CD4-positive, alpha-beta memory T cell (primary cell): ENCODE results near the gene LY6G5C. TPM values are rescaled to one million over a fixed set of nuclear protein-coding genes. Genes with fewer than 3 reads are reported as not detected.

ENCODE experiments used
- CTCF ChIA-PET: fragments of 350-600 bp; sonication (Branson Sonifier 250); formaldehyde crosslinking; loops from one replicate; lab custom pipeline; 2021; ENCODE audit warnings: inconsistent platforms; ENCODE audit not compliant: partially characterized antibody; lab: Charles Lee
- POLR2A ChIA-PET: fragments of 350-600 bp; sonication (Branson Sonifier 250); formaldehyde crosslinking; loops from one replicate; lab custom pipeline; 2021; ENCODE audit not compliant: partially characterized antibody; lab: Charles Lee
- DNase-seq, 5 donors: peaks; one replicate each; pipeline versions ENCODE4 v3.0.0 to v3.0.0-alpha.2; 2020 to 2022; ENCODE audit warnings: mixed read lengths in 1 of 5
- H3K27ac ChIP-seq: one replicate; pipeline ENCODE4 v1.7.0; 2013; ENCODE audit warnings: low read depth, low read length
- H3K27me3 ChIP-seq: 2 replicates; pipeline ENCODE4 v1.7.0; 2013; ENCODE audit warnings: mild to moderate bottlenecking, low read length, moderate library complexity; ENCODE audit not compliant: insufficient read depth
- H3K36me3 ChIP-seq: 2 replicates; pipeline ENCODE4 v1.7.0; 2013; ENCODE audit warnings: mild to moderate bottlenecking, low read length, moderate library complexity; ENCODE audit not compliant: insufficient read depth
- H3K4me1 ChIP-seq: 2 replicates; pipeline ENCODE4 v1.7.0; 2013; ENCODE audit warnings: mild to moderate bottlenecking, low read length, moderate library complexity; ENCODE audit not compliant: insufficient read depth
- H3K4me3 ChIP-seq, 2 donors: one replicate each; pipeline ENCODE4 v1.7.0; 2013; ENCODE audit warnings: low read length in 2 of 2, mild to moderate bottlenecking in 1 of 2
- H3K9me3 ChIP-seq, 2 donors: one replicate each; pipeline ENCODE4 v1.7.0; 2013; ENCODE audit warnings: low read length in 2 of 2, control low read depth in 1 of 2; ENCODE audit not compliant: control insufficient read depth in 1 of 2
- H3K27ac Mint-ChIP-seq, 7 donors: one replicate each; pipeline ENCODE4 v1.8.0; 2020 to 2021; ENCODE audit warnings: mixed read lengths in 7 of 7, mild to moderate bottlenecking in 6 of 7, inconsistent platforms in 3 of 7, moderate library complexity in 3 of 7
- H3K27me3 Mint-ChIP-seq, 2 donors: one replicate each; pipeline ENCODE4 v1.8.0; 2020 to 2021; ENCODE audit warnings: mixed read lengths in 2 of 2
- H3K36me3 Mint-ChIP-seq, 2 donors: one replicate each; pipeline ENCODE4 v1.8.0; 2020 to 2021; ENCODE audit warnings: mixed read lengths in 2 of 2, inconsistent platforms in 1 of 2, mild to moderate bottlenecking in 1 of 2
- H3K4me1 Mint-ChIP-seq, 4 donors: one replicate each; pipeline ENCODE4 v1.8.0; 2020 to 2021; ENCODE audit warnings: mixed read lengths in 4 of 4, mild to moderate bottlenecking in 1 of 4
- H3K4me3 Mint-ChIP-seq, 8 donors: one replicate each; pipeline ENCODE4 v1.8.0; 2020 to 2021; ENCODE audit warnings: mixed read lengths in 8 of 8, mild to moderate bottlenecking in 7 of 8, moderate library complexity in 6 of 8, inconsistent platforms in 3 of 8
- H3K9me3 Mint-ChIP-seq, 8 donors: one replicate each; pipeline ENCODE4 v1.8.0; 2020 to 2021; ENCODE audit warnings: mixed read lengths in 8 of 8, mild to moderate bottlenecking in 5 of 8, inconsistent platforms in 3 of 8, moderate library complexity in 1 of 8
- intact Hi-C: fragments of 100-400 bp; cut with micrococcal nuclease; formaldehyde crosslinking; loops from one replicate; pipeline ENCODE4 v1.15.1; 2023
- polyA plus RNA-seq, 2 donors: library from polyadenylated mRNA; unstranded; fragments of 300-500 nt; fragmentation: Illumina TruSeq; gene quantifications; one replicate each; pipeline ENCODE4 v1.2.3, GENCODE V29; 2021
- total RNA-seq, 2 experiments: library from RNA; stranded (reverse); gene quantifications; one replicate each; pipeline ENCODE4 v1.2.3, GENCODE V29; 2021

Gene LY6G5C
- total and polyA plus RNA-seq, 4 experiments from 2014 or later, result 4.4 to 11.8 (median 6.7) TPM

- Histone ChIP-seq H3K27me3 (no peaks in the 10 kb centered on the region), H3K36me3 (peaks cover 24% of the 10 kb centered on the region), H3K9me3 (no peaks in the 10 kb centered on the region), H3K4me3 (peak overlapping the region; percentile 94 to 96), H3K4me1 (peaks cover 69% of the 10 kb centered on the region), H3K27ac (peak overlapping the region; percentile 92)
- no peak for DNase-seq
- CTCF ChIA-PET, result interaction anchor here (1.0 to 4.6 kb wide), 4 partner anchors 10 to 88 kb away, joined by 3 to 28 read pairs (median 4); partner anchors contain the start of genes APOM, BAG6 and TNF
- peaks cover 45 to 90% (median 67%) of the 10 kb centered on the region in 4 donors for H3K4me1 Mint-ChIP-seq
- intact Hi-C loops, result loop anchor here (10.0 kb wide), 1 partner anchor 1541 kb away; the partner anchor contains the start of genes HSD17B8, RING1, RXRB and SLC39A7
- peak overlapping the region; percentile 44 to 100 (median 98) for H3K27ac Mint-ChIP-seq
- peaks cover 26 to 57% of the 10 kb centered on the region in 2 donors for H3K36me3 Mint-ChIP-seq
- POLR2A ChIA-PET, result interaction anchor here (0.7 to 8.6 kb wide), 11 partner anchors 10 to 172 kb away, joined by 3 to 269 read pairs (median 5); partner anchors contain the start of genes APOM, BAG6, DDX39B and HSPA1B
- peak overlapping the region; percentile 89 to 100 (median 96) for H3K4me3 Mint-ChIP-seq
- H3K9me3 Mint-ChIP-seq, result peaks cover 0 to 2% (median 0%) of the 10 kb centered on the region in 8 donors
- H3K27me3 Mint-ChIP-seq, result no peaks in the 10 kb centered on the region
Measured at GRCh38 chr6:31663126-31663960, 17.5 kb downstream of the LY6G5C start.

- intact Hi-C loops, result loop anchor here (10.0 kb wide), 1 partner anchor 1543 kb away; the partner anchor contains the start of genes HSD17B8, RING1, RXRB and SLC39A7
Measured at GRCh38 chr6:31662124-31662723, 18.6 kb downstream of the LY6G5C start.

GRCh38 chr6:31661262-31662123 is 19.4 kb downstream of the LY6G5C start:
- Mint-ChIP-seq H3K9me3 (peaks cover 0 to 2% (median 0%) of the 10 kb centered on the region in 8 donors), H3K27me3 (no peaks in the 10 kb centered on the region), H3K4me1 (peaks cover 47 to 86% (median 67%) of the 10 kb centered on the region in 4 donors), H3K27ac (peak overlapping the region; percentile 84 to 93 (median 89)), H3K4me3 (peak overlapping the region; percentile 86 to 93 (median 92)), H3K36me3 (peaks cover 17 to 58% of the 10 kb centered on the region in 2 donors)
- Histone ChIP-seq H3K4me1 (peaks cover 64% of the 10 kb centered on the region), H3K36me3 (peaks cover 13% of the 10 kb centered on the region), H3K4me3 (peak overlapping the region in 1 of 2 donors; percentile 83), H3K27ac (peak overlapping the region; percentile 84), H3K27me3 (no peaks in the 10 kb centered on the region), H3K9me3 (no peaks in the 10 kb centered on the region)
- no peak for DNase-seq
- ChIA-PET CTCF (no interaction called here), POLR2A (interaction anchor here (0.5 to 8.6 kb wide), 28 partner anchors 8 to 1310 kb away, joined by 3 to 269 read pairs (median 4); partner anchors contain the start of genes ABHD16A, APOM, BAG6 and CLIC1)
- intact Hi-C loops, result loop anchor here (10.0 kb wide), 1 partner anchor 1543 kb away; the partner anchor contains the start of genes HSD17B8, RING1, RXRB and SLC39A7

More at GRCh38 chr6:31662124-31662723, 18.6 kb downstream of the LY6G5C start:
- Histone ChIP-seq H3K27me3 (no peaks in the 10 kb centered on the region), H3K9me3 (no peaks in the 10 kb centered on the region), H3K36me3 (peaks cover 17% of the 10 kb centered on the region), H3K4me3 (no peak overlapping the region), H3K27ac (no peak overlapping the region), H3K4me1 (peaks cover 69% of the 10 kb centered on the region)
- peaks cover 0 to 2% (median 0%) of the 10 kb centered on the region in 8 donors for H3K9me3 Mint-ChIP-seq
- peaks cover 49 to 92% (median 68%) of the 10 kb centered on the region in 4 donors for H3K4me1 Mint-ChIP-seq
- no peaks in the 10 kb centered on the region for H3K27me3 Mint-ChIP-seq
- H3K27ac Mint-ChIP-seq, result peak overlapping the region in 5 of 7 donors; percentile 11 to 89 (median 77)
- peaks cover 20 to 58% of the 10 kb centered on the region in 2 donors for H3K36me3 Mint-ChIP-seq
- POLR2A ChIA-PET, result interaction anchor here (0.8 to 8.6 kb wide), 7 partner anchors 9 to 201 kb away, joined by 3 to 269 read pairs (median 9); partner anchors contain the start of genes APOM, BAG6, HSPA1B and NEU1
- CTCF ChIA-PET, result interaction anchor here (4.6 kb wide), 1 partner anchor 9 kb away, joined by 28 read pairs; the partner anchor contains the start of genes APOM and BAG6
- DNase-seq, result no peak
- peak overlapping the region in 6 of 8 donors; percentile 8 to 78 (median 46) for H3K4me3 Mint-ChIP-seq

GRCh38 chr6:31660381-31661261 is 20.2 kb downstream of the LY6G5C start, which contains the start of gene C6orf47:
Gene C6orf47, minus strand, starts transcription at chr6:31660778. Its CDS starts 831 bp downstream, at chr6:31659947.
- POLR2A ChIA-PET, result interaction anchor here (0.5 to 8.6 kb wide), 28 partner anchors 7 to 1311 kb away, joined by 3 to 269 read pairs (median 4); partner anchors contain the start of genes ABHD16A, APOM, BAG6 and CLIC1
- peak within 1 kb of the TSS; percentile 88 to 95 (median 91) for H3K27ac Mint-ChIP-seq
- peak within 1 kb of the TSS; percentile 84 for H3K27ac ChIP-seq
- no peaks in the 10 kb centered on the region for H3K27me3 ChIP-seq
- H3K4me1 Mint-ChIP-seq, result peaks cover 48 to 87% (median 66%) of the 10 kb centered on the region in 4 donors
- peaks cover 18 to 59% of the 10 kb centered on the region in 2 donors for H3K36me3 Mint-ChIP-seq
- peak within 1 kb of the TSS; percentile 71 to 83 for H3K4me3 ChIP-seq
- peak within 1 kb of the TSS; percentile 86 to 93 (median 92) for H3K4me3 Mint-ChIP-seq
- H3K4me1 ChIP-seq, result peaks cover 61% of the 10 kb centered on the region
- no peaks in the 10 kb centered on the region for H3K9me3 ChIP-seq
- peaks cover 0 to 2% (median 0%) of the 10 kb centered on the region in 8 donors for H3K9me3 Mint-ChIP-seq
- H3K27me3 Mint-ChIP-seq, result no peaks in the 10 kb centered on the region
- intact Hi-C loops, result loop anchor here (1.0 to 10.0 kb wide), 2 partner anchors 8 to 1544 kb away; partner anchors contain the start of genes BAG6, HSD17B8, RING1 and RXRB
- peak; percentile 64 to 76 (median 66) for DNase-seq
- peaks cover 13% of the 10 kb centered on the region for H3K36me3 ChIP-seq
- CTCF ChIA-PET, result interaction anchor here (0.8 kb wide), 1 partner anchor 63 kb away, joined by 3 read pairs; no protein-coding TSS in a partner anchor

- Mint-ChIP-seq H3K27ac (peak overlapping the region; percentile 84 to 95 (median 90)), H3K4me3 (peak overlapping the region; percentile 86 to 93 (median 92)), H3K27me3 (no peaks in the 10 kb centered on the region), H3K9me3 (peaks cover 0 to 2% (median 0%) of the 10 kb centered on the region in 8 donors), H3K4me1 (peaks cover 49 to 88% (median 65%) of the 10 kb centered on the region in 4 donors), H3K36me3 (peaks cover 19 to 56% of the 10 kb centered on the region in 2 donors)
- ChIA-PET POLR2A (interaction anchor here (0.7 to 8.6 kb wide), 18 partner anchors 6 to 243 kb away, joined by 3 to 269 read pairs (median 4); partner anchors contain the start of genes ABHD16A, APOM, BAG6 and DDX39B), CTCF (no interaction called here)
- Histone ChIP-seq H3K27ac (peak overlapping the region; percentile 84), H3K36me3 (peaks cover 13% of the 10 kb centered on the region), H3K4me1 (peaks cover 61% of the 10 kb centered on the region), H3K27me3 (no peaks in the 10 kb centered on the region), H3K4me3 (peak overlapping the region; percentile 71 to 83), H3K9me3 (no peaks in the 10 kb centered on the region)
- DNase-seq, result peak; percentile 13 to 60 (median 32)
- intact Hi-C loops, result loop anchor here (1.0 to 10.0 kb wide), 3 partner anchors 8 to 1545 kb away; partner anchors contain the start of genes BAG6, HSD17B8, PSMB8 and RING1
Measured at GRCh38 chr6:31659649-31660380, 21.1 kb downstream of the LY6G5C start.
